ENCODE data around the gene KLK3. TPM values are rescaled to one million over a fixed set of nuclear protein-coding genes. Genes with fewer than 3 reads are reported as not detected.
A peak's percentile ranks its signal among the peaks of the same experiment; 100 is the strongest.

The KLK3 gene
- total and polyA plus RNA-seq, 2 of the 8 experiments (the other 6 are each of a cell fraction or from before 2014, with no cell fraction given), result 0.08 TPM; not detected in 1

DNA sequence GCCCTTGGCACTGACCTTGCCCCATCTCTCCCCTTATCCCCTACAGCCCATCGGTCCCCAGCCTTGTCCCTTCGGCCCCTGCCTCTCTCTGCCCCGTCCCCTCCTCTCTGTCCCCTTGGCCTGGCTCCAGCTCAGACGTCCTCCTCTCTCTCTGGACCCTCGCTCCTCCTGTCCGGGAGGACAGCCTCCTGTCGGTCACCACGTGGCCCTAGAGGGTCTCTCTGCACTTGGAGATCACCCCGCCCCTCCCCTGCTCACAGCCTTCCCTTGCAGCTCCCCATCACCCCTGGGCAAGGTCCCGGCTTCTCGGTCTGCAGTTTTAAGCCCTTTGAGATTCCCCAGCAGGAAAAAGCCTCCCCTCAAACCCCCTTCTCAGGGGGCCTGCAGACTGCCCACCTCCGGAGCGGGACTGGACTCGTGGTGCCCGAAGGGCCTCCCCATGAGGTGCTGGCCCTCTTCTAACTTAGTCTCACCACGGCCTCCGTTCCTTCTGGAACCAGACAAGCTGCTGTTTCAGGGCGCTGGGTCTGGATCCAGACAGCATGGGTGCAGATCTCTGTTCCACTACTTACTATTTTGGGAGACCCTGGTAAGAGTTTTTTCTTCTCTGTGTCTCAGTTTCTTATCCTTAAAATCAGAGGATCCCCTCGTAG is 18.0 kb upstream of the KLK3 start:
- DNase-seq (ENCODE audit: low read depth in 1 of 2, low spot score in 2 of 2) (no peak), FAIRE-seq (no peak)
- H2BK12ac ChIP-seq (ENCODE audit: low read depth, low read length), result peak overlapping the region; percentile 92; the same call in 1 of the 2 replicates
- H3K79me1 ChIP-seq (ENCODE audit: low read depth, low read length), result no peaks in the 10 kb centered on the region
- CTCF ChIA-PET (ENCODE audit: partially characterized antibody), result interaction anchor here (0.5 to 1.4 kb wide), 5 partner anchors 22 to 167 kb away, joined by 3 to 6 read pairs (median 3); no protein-coding TSS in a partner anchor
- WGBS, 2 experiments (ENCODE audit: extremely low coverage in 1 of 2, insufficient coverage in 1 of 2, insufficient read length in 1 of 2, insufficient replicate concordance in 2 of 2, low coverage in 1 of 2, low lambda C conversion rate in 2 of 2, missing lambda C conversion rate in 1 of 2), result 72% methylated on average over 17 of the region's 19 CpGs; no CpG with 5 or more reads in 1 of the 2 experiments
- H4K5ac ChIP-seq (ENCODE audit: insufficient read length, low read depth, low read length), result no peak overlapping the region
- POLR2A ChIA-PET (ENCODE audit: partially characterized antibody), result interaction anchor here (0.6 to 5.4 kb wide), 6 partner anchors 32 to 912 kb away, joined by 3 to 24 read pairs (median 4); no protein-coding TSS in a partner anchor
- no peaks in the 10 kb centered on the region for H4K20me1 ChIP-seq (replicated peaks in 1 of 2; ENCODE audit: control insufficient read depth in 1 of 2, insufficient read depth in 2 of 2, low read length in 2 of 2)
- 0 out of 2 replicates have a peak overlapping the region, but pooled peaks have one; percentile 24 for H2AK5ac ChIP-seq (ENCODE audit: low read depth, low read length)
- peak overlapping the region; percentile 82; the same call in 1 of the 2 replicates for H2BK5ac ChIP-seq (ENCODE audit: low read depth, low read length)
- H3K27ac ChIP-seq (ENCODE audit: low read depth, low read length), result no peak overlapping the region
- peak overlapping the region; percentile 92 for H4K8ac ChIP-seq (ENCODE audit: extremely low read depth, insufficient read depth, low read length)
- no peak overlapping the region for H3K56ac ChIP-seq (replicated peaks; ENCODE audit: insufficient read length, low read depth, low read length)
- no peaks in the 10 kb centered on the region for H3K36me3 ChIP-seq (ENCODE audit: control insufficient read depth in 2 of 4, insufficient read depth in 4 of 4, low read length in 3 of 4)
- peaks cover 0 to 7% (median 2%) of the 10 kb centered on the region in 4 experiments; a peak in 3 of 7 replicates for H3K4me1 ChIP-seq (replicated peaks in 1 of 4; ENCODE audit: control insufficient read depth in 3 of 4, insufficient read depth in 4 of 4, low read length in 3 of 4)
- H3K27me3 ChIP-seq (replicated peaks in 1 of 4; ENCODE audit: control insufficient read depth in 3 of 4, extremely low read depth in 1 of 4, insufficient read depth in 3 of 4, low read length in 3 of 4), result peaks cover 0 to 22% (median 7%) of the 10 kb centered on the region in 4 experiments; a peak in 6 of 7 replicates
- peak overlapping the region; percentile 66 for H3K18ac ChIP-seq (ENCODE audit: extremely low read depth, low read length)
- H3K79me2 ChIP-seq (ENCODE audit: control insufficient read depth in 1 of 2, insufficient read depth in 2 of 2, low read length in 2 of 2), result no peaks in the 10 kb centered on the region
- TF ChIP-seq CBX8 (IDR thresholded peaks at IDR 0.05; ENCODE audit: borderline replicate concordance, low read depth, low read length) (no peak), MAX (IDR thresholded peaks at IDR 0.05) (peak; percentile 41; the same call in 1 of the 2 replicates)
- no peak overlapping the region for H3K14ac ChIP-seq (ENCODE audit: insufficient read length)
- H2AFZ ChIP-seq (ENCODE audit: low read length), result peak overlapping the region; percentile 69
- H2BK20ac ChIP-seq (ENCODE audit: low read length), result no peak overlapping the region
- peak overlapping the region; percentile 59 to 76 (median 64); a peak in 6 of 8 replicates for H3K4me3 ChIP-seq (ENCODE audit: extremely low read depth in 1 of 4, insufficient read depth in 2 of 4, low read depth in 3 of 4, low read length in 4 of 4)
- no peak overlapping the region for H2BK120ac ChIP-seq (replicated peaks; ENCODE audit: low read depth, low read length)
- no peaks in the 10 kb centered on the region for H3K9me3 ChIP-seq (ENCODE audit: insufficient read depth in 2 of 2, low read depth in 1 of 2, low read length in 1 of 2)
- peak overlapping the region; percentile 78 for H4K91ac ChIP-seq (replicated peaks; ENCODE audit: insufficient read length, low read length)
- H3K9ac ChIP-seq (replicated peaks in 1 of 4; ENCODE audit: extremely low read depth in 1 of 4, low read depth in 3 of 4, low read length in 3 of 4), result 0 out of 7 replicates have a peak overlapping the region, but pooled peaks of 2 of the 4 experiments have one; percentile 7 to 43
- peak overlapping the region; percentile 80 for H3K4me2 ChIP-seq (ENCODE audit: insufficient read depth in 1 of 2, low read depth in 2 of 2, low read length in 2 of 2)
- peaks cover 8% of the 10 kb centered on the region; the same call in 1 of the 2 replicates for H3K23me2 ChIP-seq (ENCODE audit: low read depth, low read length)
- H2BK15ac ChIP-seq (ENCODE audit: low read length), result 0 out of 2 replicates have a peak overlapping the region, but pooled peaks have one; percentile 29
- no peak overlapping the region for H3K23ac ChIP-seq (ENCODE audit: insufficient read length)
- peak overlapping the region; percentile 91 for H3K4ac ChIP-seq (replicated peaks; ENCODE audit: insufficient read length, low read depth, low read length)

Measured in H1 (cell line).